ENCODE measurements around the gene CUL4B.

CUL4B gene

DNA sequence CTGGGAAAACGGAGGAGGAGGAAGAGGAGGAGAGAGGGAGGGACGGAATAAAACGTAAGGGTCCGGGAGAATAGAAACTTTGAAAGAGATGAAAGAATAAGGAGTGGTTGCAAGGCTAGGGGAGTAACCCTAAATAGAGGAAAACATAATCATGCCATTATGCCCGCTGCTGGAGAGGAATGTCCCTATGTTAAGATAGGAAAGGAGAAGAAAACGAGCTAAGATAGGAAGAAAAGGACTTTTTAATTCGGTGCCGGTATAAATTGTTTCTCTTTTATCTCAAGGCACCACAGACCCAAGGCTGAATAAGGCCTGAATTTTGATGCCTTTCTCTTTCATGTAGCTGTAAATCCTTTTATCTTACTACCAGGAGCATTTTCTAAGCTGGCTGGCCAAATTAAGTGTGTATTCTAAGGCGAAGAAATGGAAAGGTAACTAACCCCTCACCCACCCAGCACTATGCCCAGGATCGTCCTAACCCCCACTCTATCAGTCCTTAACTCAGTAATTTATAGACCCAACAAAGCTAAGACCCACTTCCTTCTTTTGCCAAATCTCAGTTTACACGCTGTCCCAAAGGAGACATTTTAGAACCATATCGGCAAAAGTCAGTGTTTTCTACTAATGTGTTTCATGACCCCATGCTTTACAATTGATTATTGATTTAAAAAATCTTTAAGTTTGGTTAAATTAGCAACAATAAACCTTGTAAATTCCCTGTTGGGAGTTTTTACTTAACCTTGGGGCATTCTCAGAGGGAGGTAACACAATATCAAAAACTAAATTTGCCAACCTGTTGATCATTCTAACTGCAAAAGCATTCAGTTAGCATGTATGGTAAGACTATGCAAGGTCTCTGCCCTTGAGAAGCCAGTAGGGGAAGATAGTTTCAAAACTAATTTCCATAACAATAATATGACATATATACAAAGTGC lies 1.1 kb upstream of the CUL4B start:
- peak overlapping the region; percentile 71 for H3K4me3 ChIP-seq (ENCODE audit: low read depth, low read length)
- H3K27me3 ChIP-seq, result no peaks in the 10 kb centered on the region
- no peak for DNase-seq
- H3K9me3 ChIP-seq, result no peaks in the 10 kb centered on the region
- H3K4me1 ChIP-seq, result no peaks in the 10 kb centered on the region
- TF ChIP-seq, protein P1, sequence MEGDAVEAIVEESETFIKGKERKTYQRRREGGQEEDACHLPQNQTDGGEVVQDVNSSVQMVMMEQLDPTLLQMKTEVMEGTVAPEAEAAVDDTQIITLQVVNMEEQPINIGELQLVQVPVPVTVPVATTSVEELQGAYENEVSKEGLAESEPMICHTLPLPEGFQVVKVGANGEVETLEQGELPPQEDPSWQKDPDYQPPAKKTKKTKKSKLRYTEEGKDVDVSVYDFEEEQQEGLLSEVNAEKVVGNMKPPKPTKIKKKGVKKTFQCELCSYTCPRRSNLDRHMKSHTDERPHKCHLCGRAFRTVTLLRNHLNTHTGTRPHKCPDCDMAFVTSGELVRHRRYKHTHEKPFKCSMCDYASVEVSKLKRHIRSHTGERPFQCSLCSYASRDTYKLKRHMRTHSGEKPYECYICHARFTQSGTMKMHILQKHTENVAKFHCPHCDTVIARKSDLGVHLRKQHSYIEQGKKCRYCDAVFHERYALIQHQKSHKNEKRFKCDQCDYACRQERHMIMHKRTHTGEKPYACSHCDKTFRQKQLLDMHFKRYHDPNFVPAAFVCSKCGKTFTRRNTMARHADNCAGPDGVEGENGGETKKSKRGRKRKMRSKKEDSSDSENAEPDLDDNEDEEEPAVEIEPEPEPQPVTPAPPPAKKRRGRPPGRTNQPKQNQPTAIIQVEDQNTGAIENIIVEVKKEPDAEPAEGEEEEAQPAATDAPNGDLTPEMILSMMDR (IDR thresholded peaks at IDR 0.05; ENCODE audit: low read depth, low read length), result no peak
- no peaks in the 10 kb centered on the region for H3K36me3 ChIP-seq

DNA sequence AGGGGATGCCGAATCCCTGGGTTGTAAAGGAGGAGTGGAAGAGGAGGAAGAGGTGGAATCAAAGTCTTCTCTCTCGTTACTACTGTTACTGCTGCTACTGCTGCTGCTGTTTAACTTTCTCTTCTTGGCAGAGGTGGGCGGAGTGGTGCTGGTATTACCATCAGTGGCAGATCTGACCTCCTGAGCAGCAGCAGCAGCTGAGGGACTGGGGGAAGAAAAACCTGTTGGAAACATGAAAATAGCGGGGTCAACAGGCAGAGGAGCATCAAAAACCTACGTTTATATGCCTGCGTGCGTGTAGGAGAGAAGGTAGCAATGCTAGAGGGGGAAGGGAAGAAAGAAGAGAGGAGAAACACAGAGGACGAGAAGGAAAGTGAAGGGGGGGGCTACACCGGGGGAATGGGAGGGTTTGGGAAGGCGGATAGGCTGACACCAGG lies 339 bp downstream of the CUL4B start:
- Histone ChIP-seq H3K4me1 (no peaks in the 10 kb centered on the region), H3K4me3 (ENCODE audit: low read depth, low read length) (peak overlapping the region; percentile 84), H3K9me3 (no peaks in the 10 kb centered on the region), H3K27me3 (no peaks in the 10 kb centered on the region), H3K36me3 (no peaks in the 10 kb centered on the region)
- peak; percentile 16 for DNase-seq
- TF ChIP-seq, protein P1 (IDR thresholded peaks at IDR 0.05; ENCODE audit: low read depth, low read length), result no peak

DNA sequence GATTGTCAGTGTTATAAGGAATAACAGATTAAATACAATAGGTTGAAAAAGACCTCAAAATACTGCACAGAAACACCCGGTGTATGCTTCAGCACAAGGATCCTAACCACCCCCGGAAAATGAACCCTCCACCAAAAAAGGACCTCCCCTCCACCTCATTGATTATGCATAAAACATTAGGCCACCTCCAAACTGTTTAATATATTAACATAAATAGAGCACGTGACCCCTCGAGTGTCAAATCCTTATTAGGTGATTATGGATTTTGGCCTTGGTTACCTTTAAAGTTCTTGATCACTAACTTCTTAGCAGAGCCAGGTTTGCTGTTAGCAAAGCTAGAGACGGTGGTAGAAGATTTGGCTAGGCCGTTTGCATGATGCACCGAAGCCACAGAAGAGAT lies 958 bp downstream of the CUL4B start:
- no peak for DNase-seq

DNA sequence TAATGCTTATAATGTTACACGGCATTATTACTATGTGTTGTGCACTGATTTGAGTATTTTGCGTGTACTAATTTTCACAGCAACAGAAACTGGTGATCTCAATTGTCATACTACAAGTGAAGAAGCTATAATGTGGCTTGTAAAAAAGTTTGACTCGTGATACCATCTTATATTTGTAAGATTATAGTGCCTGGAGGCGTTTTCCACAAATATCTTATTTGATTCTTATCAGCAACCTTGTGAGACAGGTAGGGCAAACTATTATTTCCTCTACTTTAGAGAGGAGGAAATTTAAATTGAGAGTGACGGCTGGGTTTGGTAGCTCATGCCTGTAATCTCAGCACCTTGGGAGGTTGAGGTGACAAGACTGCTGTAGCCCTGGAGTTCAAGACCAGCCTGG lies 4.5 kb downstream of the CUL4B start:
- no peaks in the 10 kb centered on the region for H3K27me3 ChIP-seq
- no peaks in the 10 kb centered on the region for H3K4me1 ChIP-seq

More for the DNA sequence above, 958 bp downstream of the CUL4B start:
- H3K36me3 ChIP-seq, result no peaks in the 10 kb centered on the region
- no peaks in the 10 kb centered on the region for H3K4me1 ChIP-seq
- peak overlapping the region; percentile 84 for H3K4me3 ChIP-seq (ENCODE audit: low read depth, low read length)
- H3K27me3 ChIP-seq, result no peaks in the 10 kb centered on the region
- no peaks in the 10 kb centered on the region for H3K9me3 ChIP-seq
- TF ChIP-seq, protein P1 (IDR thresholded peaks at IDR 0.05; ENCODE audit: low read depth, low read length), result no peak

DNA sequence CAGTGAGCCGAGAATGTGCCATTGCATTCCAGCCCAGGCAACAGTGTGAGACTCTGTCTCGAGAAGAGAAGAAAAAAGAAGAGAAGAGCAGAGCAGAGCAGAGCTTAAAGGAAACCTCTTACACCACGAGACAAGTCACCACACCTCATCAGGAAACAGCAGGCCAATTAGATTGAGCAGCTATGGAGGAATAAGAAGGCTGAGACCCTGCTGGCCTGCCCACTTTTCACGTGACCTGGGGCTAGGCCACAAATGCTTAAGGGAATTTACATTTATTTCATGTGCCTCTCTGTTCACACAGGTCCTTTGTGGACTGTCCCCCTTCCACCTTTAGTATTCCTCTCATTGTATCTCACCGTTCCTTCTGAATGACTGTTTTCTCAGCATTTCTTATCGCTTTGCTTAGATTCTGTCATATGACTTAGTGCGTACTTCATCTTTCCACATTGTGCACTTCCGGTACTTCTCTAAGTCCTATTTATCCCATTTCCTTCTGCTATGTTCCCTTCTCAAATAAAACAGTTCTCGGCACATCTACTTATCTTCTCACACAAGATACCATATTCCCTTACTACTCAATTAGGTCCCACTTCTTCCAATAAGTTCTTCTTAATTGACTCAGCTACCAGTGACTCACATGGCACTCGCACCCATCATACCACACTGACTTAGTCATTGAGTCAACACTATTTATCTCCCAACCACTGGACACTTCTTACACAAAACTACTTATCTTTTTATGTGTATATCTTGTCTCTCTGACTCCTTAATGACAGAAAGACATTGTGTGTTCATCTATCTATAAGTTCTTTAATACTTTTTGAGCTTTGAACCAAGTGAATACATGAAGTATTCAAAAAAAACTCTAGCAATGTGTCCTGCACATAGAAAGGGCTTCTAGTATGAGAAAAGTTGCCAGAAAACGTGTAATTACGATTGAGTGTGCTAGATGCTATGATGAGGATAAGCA lies 11.0 kb downstream of the CUL4B start:
- Histone ChIP-seq H3K4me1 (no peaks in the 10 kb centered on the region), H3K36me3 (no peaks in the 10 kb centered on the region), H3K4me3 (ENCODE audit: low read depth, low read length) (no peak overlapping the region), H3K9me3 (no peaks in the 10 kb centered on the region), H3K27me3 (no peaks in the 10 kb centered on the region)
- TF ChIP-seq, protein P1 (IDR thresholded peaks at IDR 0.05; ENCODE audit: low read depth, low read length), result no peak
- no peak for DNase-seq

More for the DNA sequence above, 4.5 kb downstream of the CUL4B start:
- no peaks in the 10 kb centered on the region for H3K36me3 ChIP-seq
- TF ChIP-seq, protein P1 (IDR thresholded peaks at IDR 0.05; ENCODE audit: low read depth, low read length), result no peak
- H3K4me3 ChIP-seq (ENCODE audit: low read depth, low read length), result no peak overlapping the region
- DNase-seq, result no peak
- no peaks in the 10 kb centered on the region for H3K9me3 ChIP-seq
